ENCODE results near the gene FBXO36.

- no peak for TF ChIP-seq CTCF (IDR thresholded peaks at IDR 0.05)
- no peak for TF ChIP-seq POLR2A (IDR thresholded peaks at IDR 0.05)
These were observed 74.0 kb downstream of the FBXO36 start for GRCh38 chr2:229996320-229996719.
